Mesodermal cell (in vitro differentiated cells): ENCODE results near the gene FHIP2A.
A peak's percentile ranks its signal among the peaks of the same experiment; 100 is the strongest.

Experiments
- H3K27ac ChIP-seq: 2 replicates; pipeline ENCODE4 v1.7.0; 2013; ENCODE audit warnings: mild to moderate bottlenecking, low read depth, low read length, moderate library complexity; ENCODE audit not compliant: severe bottlenecking
- H3K36me3 ChIP-seq: 2 replicates; pipeline ENCODE4 v1.7.1; 2013; ENCODE audit warnings: mild to moderate bottlenecking, low read length, moderate library complexity; ENCODE audit not compliant: control insufficient read depth, insufficient read depth
- H3K4me1 ChIP-seq: one replicate; pipeline ENCODE4 v1.7.1; 2013; ENCODE audit warnings: mild to moderate bottlenecking, low read length; ENCODE audit not compliant: insufficient read depth, control insufficient read depth, poor library complexity, severe bottlenecking
- H3K4me3 ChIP-seq: 2 replicates; pipeline ENCODE4 v1.7.0; 2013; ENCODE audit warnings: low read length, control low read depth, mild to moderate bottlenecking; ENCODE audit not compliant: insufficient read depth, poor library complexity, severe bottlenecking; ENCODE audit errors: extremely low read depth
- H3K9me3 ChIP-seq: 2 replicates; pipeline ENCODE4 v1.7.1; 2013; ENCODE audit warnings: mild to moderate bottlenecking, low read length, moderate library complexity; ENCODE audit not compliant: control insufficient read depth
- WGBS, 2 experiments: methylation state at CpG; one replicate each; pipeline ENCODE4 v1.1.5; 2013; ENCODE audit warnings: missing lambda C conversion rate in 2 of 2; ENCODE audit not compliant: insufficient coverage in 2 of 2; 5-methylcytosine and 5-hydroxymethylcytosine counted together

The FHIP2A gene

GRCh38 chr10:114815791-114816190 is 5.8 kb upstream of the FHIP2A start:
- WGBS, 2 experiments: no CpG with 5 or more reads among the region's 1 CpG
- Histone ChIP-seq H3K9me3 (no peaks in the 10 kb centered on the region), H3K27ac (no peak overlapping the region), H3K4me3 (no peak overlapping the region), H3K36me3 (no peaks in the 10 kb centered on the region), H3K4me1 (no peaks in the 10 kb centered on the region)

GRCh38 chr10:114816308-114816707 is 5.3 kb upstream of the FHIP2A start:
- no peaks in the 10 kb centered on the region for H3K4me1 ChIP-seq

GRCh38 chr10:114819322-114819721 is 2.3 kb upstream of the FHIP2A start:
- Histone ChIP-seq H3K4me3 (no peak overlapping the region), H3K9me3 (no peaks in the 10 kb centered on the region), H3K36me3 (peaks cover 4% of the 10 kb centered on the region), H3K27ac (no peak overlapping the region), H3K4me1 (no peaks in the 10 kb centered on the region)
- WGBS, 2 experiments: 80 to 100% methylated on average over 1 of the region's 1 CpG

More at GRCh38 chr10:114816308-114816707, 5.3 kb upstream of the FHIP2A start:
- no peak overlapping the region for H3K4me3 ChIP-seq
- no peaks in the 10 kb centered on the region for H3K9me3 ChIP-seq
- H3K27ac ChIP-seq: no peak overlapping the region
- no peaks in the 10 kb centered on the region for H3K36me3 ChIP-seq
- WGBS, 2 experiments: 92 to 94% methylated on average over 6 to 7 of the region's 7 CpGs

GRCh38 chr10:114821915-114822443 is 399 bp downstream of the FHIP2A start:
- 0% methylated on average over 37 to 38 of the region's 60 CpGs for WGBS, 2 experiments
- H3K9me3 ChIP-seq: no peaks in the 10 kb centered on the region

GRCh38 chr10:114822444-114823076 is 980 bp downstream of the FHIP2A start:
- Histone ChIP-seq H3K36me3 (peaks cover 9% of the 10 kb centered on the region), H3K27ac (peak overlapping the region; percentile 88), H3K4me3 (peak overlapping the region; percentile 77), H3K4me1 (peaks cover 8% of the 10 kb centered on the region), H3K9me3 (no peaks in the 10 kb centered on the region)
- 2 to 3% methylated on average over 10 to 15 of the region's 22 CpGs for WGBS, 2 experiments

More at GRCh38 chr10:114821915-114822443, 399 bp downstream of the FHIP2A start:
- Histone ChIP-seq H3K27ac (peak overlapping the region; percentile 88), H3K4me3 (peak overlapping the region; percentile 77), H3K36me3 (peaks cover 9% of the 10 kb centered on the region), H3K4me1 (peaks cover 8% of the 10 kb centered on the region)

- Histone ChIP-seq H3K9me3 (no peaks in the 10 kb centered on the region), H3K4me3 (peak overlapping the region; percentile 77), H3K27ac (peak overlapping the region; percentile 88), H3K36me3 (peaks cover 9% of the 10 kb centered on the region), H3K4me1 (peaks cover 8% of the 10 kb centered on the region)
- 86% methylated on average over 1 of the region's 2 CpGs; no CpG with 5 or more reads in 1 of the 2 experiments for WGBS, 2 experiments
These were observed 1.5 kb downstream of the FHIP2A start for GRCh38 chr10:114823077-114823463.

GRCh38 chr10:114824391-114824790 is 2.8 kb downstream of the FHIP2A start:
- Histone ChIP-seq H3K4me3 (no peak overlapping the region), H3K4me1 (peaks cover 8% of the 10 kb centered on the region), H3K9me3 (no peaks in the 10 kb centered on the region), H3K36me3 (peaks cover 9% of the 10 kb centered on the region), H3K27ac (no peak overlapping the region)
- 100% methylated on average over 1 of the region's 1 CpG; no CpG with 5 or more reads in 1 of the 2 experiments for WGBS, 2 experiments

GRCh38 chr10:114825513-114826253 is 4.1 kb downstream of the FHIP2A start:
- Histone ChIP-seq H3K4me3 (no peak overlapping the region), H3K27ac (peak overlapping the region; percentile 13), H3K4me1 (peaks cover 8% of the 10 kb centered on the region), H3K9me3 (no peaks in the 10 kb centered on the region), H3K36me3 (peaks cover 9% of the 10 kb centered on the region)
- whole genome bisulfite sequencing, 2 experiments: no CpG with 5 or more reads among the region's 4 CpGs

GRCh38 chr10:114829160-114829909 is 7.8 kb downstream of the FHIP2A start:
- Histone ChIP-seq H3K9me3 (no peaks in the 10 kb centered on the region), H3K4me1 (peaks cover 8% of the 10 kb centered on the region), H3K27ac (no peak overlapping the region), H3K36me3 (peaks cover 23% of the 10 kb centered on the region), H3K4me3 (no peak overlapping the region)
- WGBS, 2 experiments: 77 to 93% methylated on average over 3 of the region's 4 CpGs

- Histone ChIP-seq H3K4me1 (no peaks in the 10 kb centered on the region), H3K27ac (no peak overlapping the region), H3K36me3 (peaks cover 33% of the 10 kb centered on the region), H3K9me3 (no peaks in the 10 kb centered on the region), H3K4me3 (no peak overlapping the region)
- WGBS, 2 experiments: 92 to 94% methylated on average over 2 to 4 of the region's 6 CpGs
These were observed 9.7 kb downstream of the FHIP2A start for GRCh38 chr10:114831186-114831867.
